Stimulated activated CD4-positive, alpha-beta T cell treated with anti-CD3 and anti-CD28 coated beads, Interleukin-4, amount 100 ng/mL, for 4 hours (primary cell): ENCODE data around the gene NDUFS8.

ENCODE experiments used
- DNase-seq, 2 experiments: peaks; one replicate each; pipeline ENCODE4 v3.0.0-alpha.2; 2020

Gene NDUFS8

DNA sequence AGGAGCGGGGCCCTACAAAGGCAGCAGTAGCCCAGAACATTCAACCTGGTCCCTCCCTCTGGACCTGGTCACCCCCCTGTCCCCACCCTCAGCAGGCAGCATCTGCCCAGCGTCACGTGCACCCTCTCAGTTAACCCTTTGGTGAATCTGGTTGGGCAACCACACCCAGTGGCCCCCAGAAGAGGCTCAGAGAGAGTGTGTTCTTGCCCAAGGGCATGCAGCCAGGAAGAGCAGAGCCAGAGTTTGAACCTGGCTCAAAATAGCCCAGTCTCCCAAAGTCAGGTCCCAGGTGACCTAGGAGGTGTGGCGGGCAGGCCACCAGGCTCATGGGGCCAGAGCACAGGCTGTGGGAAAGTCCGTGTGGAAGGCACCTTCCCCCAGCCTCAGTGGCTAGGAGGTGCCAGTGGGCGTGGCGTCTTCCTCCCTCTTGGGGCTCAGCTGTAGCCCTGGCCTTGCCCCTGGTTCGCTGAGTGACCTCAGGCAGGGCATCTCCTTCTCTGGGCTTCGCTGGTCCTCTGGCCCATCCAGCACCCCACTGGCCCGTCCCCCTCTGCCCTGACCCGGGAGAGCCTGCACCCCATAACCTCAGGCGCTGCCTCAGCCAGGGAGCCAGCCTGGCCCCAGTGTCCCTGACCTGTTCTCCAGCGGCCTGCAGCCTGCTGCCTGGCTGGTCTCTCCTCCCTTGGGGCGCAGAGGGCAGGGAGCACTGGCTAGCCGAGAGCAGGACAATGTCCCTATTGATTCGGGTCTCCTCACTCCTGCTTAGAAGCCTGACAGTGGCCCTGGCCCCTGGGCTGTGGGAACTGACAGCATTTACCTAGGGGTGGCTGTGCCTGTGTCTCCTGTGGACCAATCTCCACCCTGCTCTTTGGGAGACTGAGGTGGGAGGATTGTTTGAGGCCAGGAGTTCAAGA, 13.3 kb upstream of the NDUFS8 start:
- no peak for DNase-seq

GRCh38 chr11:68017980-68018729, 12.3 kb upstream of the NDUFS8 start:
- no peak for DNase-seq

DNA sequence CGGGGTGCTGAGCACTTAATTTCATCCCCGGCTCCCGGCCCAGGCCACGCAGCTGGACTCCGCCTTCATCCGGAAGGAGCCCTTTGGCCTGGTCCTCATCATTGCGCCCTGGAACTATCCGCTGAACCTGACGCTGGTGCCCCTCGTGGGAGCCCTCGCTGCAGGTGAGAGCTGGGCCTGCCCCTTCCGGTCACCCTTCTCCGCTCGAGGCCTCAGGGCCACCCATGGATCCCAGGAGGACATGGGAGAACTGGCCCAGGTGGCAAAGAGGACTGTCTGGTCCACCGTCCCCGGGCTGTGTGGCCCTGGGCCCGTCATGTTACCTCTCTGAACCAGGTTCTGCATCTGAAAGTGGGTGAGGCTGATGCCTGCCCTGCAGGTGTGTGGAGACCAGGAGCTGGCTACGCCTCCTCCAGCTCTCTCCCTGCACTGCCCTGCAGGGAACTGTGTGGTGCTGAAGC, 11.7 kb upstream of the NDUFS8 start:
- DNase-seq = no peak

- no peak for DNase-seq
Measured at GRCh38 chr11:68019486-68019885, 11.0 kb upstream of the NDUFS8 start.

- DNase-seq = no peak
Measured at GRCh38 chr11:68020575-68020974, 9.9 kb upstream of the NDUFS8 start.

DNA sequence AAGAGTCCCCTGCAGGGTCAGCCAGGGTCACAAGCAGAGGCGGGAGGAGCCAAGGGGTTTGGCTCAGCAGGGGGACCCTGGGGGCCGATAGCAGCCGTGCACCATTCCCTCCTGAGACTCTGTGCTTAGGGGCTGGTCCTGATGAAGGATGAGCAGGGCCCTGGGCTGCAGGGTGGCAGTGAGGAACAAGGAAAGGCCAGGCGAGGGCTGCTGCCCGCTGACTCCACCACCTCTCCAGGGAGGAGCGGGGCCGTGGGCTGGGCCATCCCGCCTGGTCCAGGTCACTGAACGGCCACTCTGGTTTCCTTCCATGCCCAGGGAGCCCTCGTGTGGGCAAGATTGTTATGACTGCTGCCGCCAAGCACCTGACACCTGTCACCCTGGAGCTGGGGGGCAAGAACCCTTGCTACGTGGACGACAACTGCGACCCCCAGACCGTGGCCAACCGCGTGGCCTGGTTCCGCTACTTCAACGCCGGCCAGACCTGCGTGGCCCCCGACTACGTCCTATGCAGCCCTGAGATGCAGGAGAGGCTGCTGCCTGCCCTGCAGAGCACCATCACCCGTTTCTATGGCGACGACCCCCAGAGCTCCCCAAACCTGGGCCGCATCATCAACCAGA, 9.2 kb upstream of the NDUFS8 start:
- no peak for DNase-seq

GRCh38 chr11:68022531-68022930, 8.0 kb upstream of the NDUFS8 start:
- no peak for DNase-seq

DNA sequence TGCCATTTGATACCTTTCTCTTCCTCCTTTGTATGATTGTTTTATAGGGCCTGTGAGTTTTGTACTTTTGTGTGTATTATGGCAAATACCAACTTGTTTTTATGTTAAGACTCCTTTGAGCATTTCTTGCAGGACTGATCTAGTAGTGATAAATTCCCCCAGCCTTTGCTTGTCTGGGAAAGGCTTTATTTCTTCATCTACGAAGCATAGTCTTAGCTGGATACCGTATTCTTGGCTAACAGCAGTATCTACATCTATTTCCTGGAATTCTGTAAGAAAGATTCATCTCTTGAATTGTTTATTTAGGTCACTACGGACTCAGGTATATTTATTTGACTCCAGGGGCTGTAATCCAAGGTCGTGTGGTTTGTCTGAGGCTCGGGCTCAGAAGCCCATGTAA, 6.0 kb upstream of the NDUFS8 start:
- no peak for DNase-seq

DNA sequence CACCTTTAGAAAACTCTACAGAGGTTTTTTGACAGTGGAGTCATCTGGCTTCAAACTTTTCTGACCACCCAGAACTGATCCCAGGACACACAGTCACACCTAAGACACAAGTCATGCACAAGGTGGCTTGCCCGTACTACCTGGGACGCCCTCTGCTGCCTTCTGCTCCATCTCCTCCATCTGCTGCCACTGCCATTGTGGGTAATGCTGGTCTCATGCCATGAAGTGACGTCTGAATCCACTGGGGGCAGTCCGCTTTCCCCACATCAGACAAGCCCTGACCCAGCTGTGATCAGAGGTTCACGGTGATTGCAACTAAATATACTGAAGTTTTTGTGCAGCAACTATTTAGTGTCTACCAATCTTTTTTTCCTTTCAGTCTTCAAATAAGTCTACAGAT, 5.4 kb upstream of the NDUFS8 start:
- no peak for DNase-seq

GRCh38 chr11:68026391-68027105, 3.9 kb upstream of the NDUFS8 start:
- DNase-seq = no peak

DNA sequence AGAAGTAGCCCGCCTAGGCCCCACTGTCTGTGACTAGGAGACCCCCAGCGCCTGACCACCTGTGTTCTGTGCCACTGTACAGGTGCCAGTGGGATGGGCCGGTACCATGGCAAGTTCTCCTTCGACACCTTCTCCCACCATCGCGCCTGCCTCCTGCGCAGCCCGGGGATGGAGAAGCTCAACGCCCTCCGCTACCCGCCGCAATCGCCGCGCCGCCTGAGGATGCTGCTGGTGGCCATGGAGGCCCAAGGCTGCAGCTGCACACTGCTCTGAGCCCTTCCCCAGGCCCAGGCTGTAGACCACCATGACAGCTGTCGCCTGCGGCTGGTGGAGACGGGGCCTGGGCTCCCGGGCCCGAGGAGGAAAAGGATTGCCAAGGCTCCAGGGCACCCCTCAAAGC, 2.8 kb upstream of the NDUFS8 start:
- no peak for DNase-seq

DNA sequence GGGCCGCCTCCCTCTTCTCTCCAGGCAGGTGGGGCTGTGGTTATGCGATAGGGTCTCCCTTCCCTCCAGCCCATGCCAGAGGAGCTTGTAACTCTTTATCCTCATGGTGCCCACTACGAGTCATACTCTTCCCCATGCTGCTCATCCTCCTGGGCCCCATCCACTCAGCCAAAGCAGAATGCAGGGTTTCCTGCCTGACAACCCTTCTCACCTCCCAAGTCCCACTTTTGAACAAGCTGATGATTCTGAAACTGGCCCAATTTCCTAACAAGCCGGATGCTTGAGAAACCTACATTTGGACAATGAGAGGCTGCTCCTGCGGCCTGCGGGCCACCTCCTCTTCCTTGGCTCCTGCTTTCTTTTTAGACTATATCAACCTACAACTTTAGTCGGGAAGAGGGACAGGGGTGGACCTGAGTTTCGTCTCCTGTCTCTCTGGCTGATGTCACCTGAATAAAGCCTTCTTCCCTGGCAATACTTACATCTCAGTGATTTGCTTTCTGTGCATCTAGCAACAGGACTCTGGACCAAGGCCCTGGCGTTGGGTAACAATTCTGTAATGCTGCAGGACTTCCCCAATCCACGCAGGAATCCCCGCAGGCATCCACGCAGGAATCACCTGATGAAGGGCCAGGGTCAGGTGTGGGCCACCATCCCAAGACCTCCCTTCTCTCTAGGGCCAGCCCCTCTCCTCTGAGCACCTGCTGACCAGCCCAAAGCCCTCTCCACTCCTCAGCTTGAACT, 1.5 kb upstream of the NDUFS8 start:
- DNase-seq = no peak

DNA sequence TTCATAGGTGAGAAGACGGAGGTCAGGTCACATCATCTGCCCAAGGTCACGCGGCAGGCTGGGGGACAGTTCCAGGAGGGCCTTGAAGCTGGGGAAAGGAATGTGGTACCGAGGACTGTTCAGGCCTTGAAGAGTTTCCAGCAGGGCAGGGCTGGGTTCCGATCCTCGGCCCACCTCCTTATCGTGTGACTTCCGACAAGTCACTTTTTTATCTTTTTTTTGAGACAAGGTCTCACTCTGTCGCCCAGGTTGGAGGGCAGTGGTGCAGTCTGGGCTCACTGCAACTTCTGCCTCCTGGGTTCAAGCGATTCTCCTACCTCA, 623 bp downstream of the NDUFS8 start:
- DNase-seq = peak in 1 of 2 experiments; percentile 9

GRCh38 chr11:68032003-68032402, 1.5 kb downstream of the NDUFS8 start:
- DNase-seq = no peak

DNA sequence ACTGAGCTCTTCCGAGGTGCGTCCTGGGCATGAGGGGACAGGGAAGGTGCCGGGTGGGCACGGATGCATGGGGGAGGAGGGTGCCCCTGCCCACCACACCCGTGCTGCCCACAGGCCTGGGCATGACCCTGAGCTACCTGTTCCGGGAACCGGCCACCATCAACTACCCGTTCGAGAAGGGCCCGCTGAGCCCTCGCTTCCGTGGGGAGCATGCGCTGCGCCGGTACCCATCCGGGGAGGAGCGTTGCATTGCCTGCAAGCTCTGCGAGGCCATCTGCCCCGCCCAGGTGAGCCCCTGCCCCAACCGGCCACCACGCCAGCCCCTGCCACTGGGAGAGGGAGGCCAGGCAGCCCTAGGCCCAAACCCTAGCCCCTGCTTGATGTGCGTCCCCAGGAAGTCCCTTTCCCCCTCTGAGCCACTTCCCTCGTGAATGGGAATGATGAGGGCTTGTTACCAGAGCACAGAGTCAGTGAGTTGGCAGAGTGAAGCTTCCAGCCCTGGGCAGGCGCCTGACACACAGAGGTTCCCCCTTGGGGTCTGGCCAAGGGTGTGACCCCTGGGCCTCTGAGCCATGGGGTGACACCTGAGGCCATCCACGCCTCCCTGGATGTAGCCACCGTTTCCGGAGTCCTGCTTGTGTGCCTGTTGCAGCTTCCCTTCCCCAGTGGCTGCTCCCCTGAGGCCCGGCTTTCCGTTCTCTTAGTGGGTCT, 2.7 kb downstream of the NDUFS8 start:
- DNase-seq = no peak

DNA sequence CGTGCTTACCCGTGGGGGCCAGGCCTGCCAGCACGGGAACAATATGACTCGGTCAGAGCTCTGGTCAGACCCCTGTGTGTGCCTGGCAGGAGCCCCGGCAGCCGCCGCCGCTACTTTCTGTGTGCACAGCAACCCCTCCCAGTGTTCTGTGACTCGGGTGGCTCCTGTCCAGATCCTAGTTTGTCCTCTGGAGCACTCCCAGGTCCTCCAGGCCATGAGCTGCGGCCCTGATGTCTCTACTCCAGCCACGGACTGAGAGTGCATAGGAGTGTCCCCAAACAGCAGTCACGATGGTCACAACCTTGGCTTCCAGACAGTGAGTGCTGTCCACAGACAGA, 3.2 kb downstream of the NDUFS8 start:
- DNase-seq = no peak

GRCh38 chr11:68035266-68035876, 4.9 kb downstream of the NDUFS8 start:
- DNase-seq = no peak

- DNase-seq = no peak
Measured at GRCh38 chr11:68036141-68036716, 5.7 kb downstream of the NDUFS8 start.

DNA sequence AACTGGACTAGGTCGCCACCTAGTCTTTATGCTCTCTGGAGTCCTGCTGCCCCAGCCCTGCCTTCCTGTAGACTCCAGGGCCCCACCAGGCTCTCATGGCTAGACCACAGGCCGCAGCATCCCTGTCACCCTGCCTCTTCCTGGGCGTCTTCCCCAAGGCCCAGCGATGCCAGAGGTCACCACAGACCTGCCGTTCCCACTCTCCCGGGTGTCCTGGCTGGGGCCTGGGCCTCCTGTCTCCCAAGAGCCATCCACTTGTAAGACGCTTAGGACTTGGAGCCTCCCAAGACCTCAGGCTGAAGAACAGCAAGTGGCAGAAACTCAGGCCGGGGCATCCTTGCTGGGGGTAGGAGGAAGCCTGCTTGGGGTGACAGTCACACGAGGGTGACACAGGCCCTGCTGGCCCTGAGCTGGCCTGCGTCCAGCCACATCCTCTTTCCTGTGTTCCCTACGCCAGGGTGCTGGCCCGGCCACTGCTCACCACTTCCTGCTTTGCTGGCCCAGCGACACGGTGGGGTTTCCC, 6.3 kb downstream of the NDUFS8 start:
- DNase-seq = no peak

- no peak for DNase-seq
Measured at GRCh38 chr11:68037411-68038225, 7.1 kb downstream of the NDUFS8 start.
